GM18508 (cell line): ENCODE results near the gene EPHA6.
"Not testable (repeated sequence)": the region's sequence is repeated elsewhere in the genome, so short reads cannot be mapped to it uniquely, and the experiment has no call there.

Experiments
- ATAC-seq: cut with Tn5 transposase; IDR thresholded peaks from one replicate; pipeline ENCODE4 v1.9.1; 2021; ENCODE audit warnings: moderate number of reproducible peaks; ENCODE audit not compliant: insufficient read depth, unreplicated experiment

Gene EPHA6

DNA sequence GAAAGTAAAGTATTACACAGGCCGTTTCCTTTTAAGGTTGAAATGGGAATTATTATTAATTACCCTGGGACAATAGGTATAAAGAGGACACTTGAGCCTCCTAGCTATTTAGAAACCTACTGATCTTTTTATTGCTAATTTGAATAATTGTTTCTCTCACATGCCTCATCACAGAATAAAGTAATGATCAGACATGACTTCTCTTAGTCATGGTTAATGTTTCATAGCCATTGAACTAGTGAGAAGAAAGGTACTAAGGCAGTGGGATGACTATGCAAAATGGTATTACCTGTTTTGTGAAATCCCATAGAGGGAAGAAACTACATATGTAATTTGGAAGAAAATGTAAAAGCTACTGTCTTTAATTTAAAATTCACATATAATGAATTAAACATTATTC, 85.6 kb downstream of the EPHA6 start:
- ATAC-seq = no peak

- no peak for ATAC-seq
Measured at GRCh38 chr3:96900566-96900965, 86.2 kb downstream of the EPHA6 start.

GRCh38 chr3:96915445-96915844, 101.1 kb downstream of the EPHA6 start:
- no peak for ATAC-seq

- no peak for ATAC-seq
Measured at GRCh38 chr3:96931119-96931862, 116.9 kb downstream of the EPHA6 start.

DNA sequence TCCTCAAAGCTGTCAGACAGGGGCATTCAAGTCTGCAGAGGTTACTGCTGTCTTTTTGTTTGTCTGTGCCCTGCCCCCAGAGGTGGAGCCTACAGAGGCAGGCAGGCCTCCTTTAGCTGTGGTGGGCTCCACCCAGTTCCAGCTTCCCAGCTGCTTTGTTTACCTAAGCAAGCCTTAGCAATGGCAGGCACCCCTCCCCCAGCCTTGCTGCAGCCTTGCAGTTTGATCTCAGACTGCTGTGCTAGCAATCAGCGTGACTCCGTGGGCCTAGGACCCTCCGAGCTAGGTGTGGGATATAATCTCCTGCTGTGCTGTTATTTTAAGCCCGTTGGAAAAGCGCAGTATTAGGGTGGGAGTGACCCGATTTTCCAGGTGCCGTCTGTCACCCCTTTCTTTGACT, 127.7 kb downstream of the EPHA6 start:
- ATAC-seq = not testable (repeated sequence)

- no peak for ATAC-seq
Measured at GRCh38 chr3:96958856-96959255, 144.5 kb downstream of the EPHA6 start.

GRCh38 chr3:96959474-96959873, 145.1 kb downstream of the EPHA6 start:
- ATAC-seq = no peak

DNA sequence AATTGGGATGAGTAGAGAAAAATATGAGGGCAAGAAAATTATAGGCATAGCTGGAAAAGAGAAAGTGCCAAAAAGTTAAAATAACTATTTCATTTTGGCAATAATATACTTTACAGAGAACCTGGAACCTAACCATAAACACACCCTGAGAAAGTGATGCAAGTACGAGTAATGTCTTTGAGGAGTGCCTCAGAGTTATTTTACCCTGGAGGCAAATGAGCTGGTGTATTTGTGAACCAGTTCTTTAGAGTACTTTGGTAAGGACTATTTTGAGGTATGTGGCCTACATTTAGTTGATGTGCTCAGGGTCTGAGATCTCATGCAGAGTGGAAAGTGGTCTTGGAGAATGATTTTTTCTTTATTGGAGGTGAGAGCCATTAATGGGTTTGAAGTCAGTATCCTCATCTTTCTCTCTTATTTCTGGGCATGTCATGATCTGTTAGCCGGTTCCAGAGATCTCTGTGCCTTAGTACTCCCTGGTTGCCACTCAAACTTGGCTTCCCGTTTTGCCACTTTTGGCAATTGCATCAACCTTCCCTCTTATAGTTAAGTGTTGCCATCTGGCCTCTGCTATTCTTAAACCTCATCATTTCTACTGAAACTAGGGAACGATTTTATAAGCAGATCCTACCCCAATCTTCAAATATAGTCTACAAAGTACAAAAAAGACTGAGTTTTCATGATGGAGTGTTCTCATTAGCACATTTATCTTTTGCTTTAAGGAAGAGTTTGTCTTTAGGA, 145.7 kb downstream of the EPHA6 start:
- ATAC-seq = no peak

GRCh38 chr3:96960661-96961330, 146.4 kb downstream of the EPHA6 start:
- no peak for ATAC-seq

GRCh38 chr3:96961576-96961975, 147.2 kb downstream of the EPHA6 start:
- no peak for ATAC-seq

GRCh38 chr3:96966181-96966929, 152.0 kb downstream of the EPHA6 start:
- ATAC-seq = no peak

- no peak for ATAC-seq
Measured at GRCh38 chr3:96970211-96970610, 155.8 kb downstream of the EPHA6 start.

- no peak for ATAC-seq
Measured at GRCh38 chr3:96977671-96978070, 163.3 kb downstream of the EPHA6 start.

GRCh38 chr3:96983716-96984115, 169.3 kb downstream of the EPHA6 start:
- not testable (repeated sequence) for ATAC-seq

GRCh38 chr3:96986241-96986640, 171.8 kb downstream of the EPHA6 start:
- ATAC-seq = no peak

DNA sequence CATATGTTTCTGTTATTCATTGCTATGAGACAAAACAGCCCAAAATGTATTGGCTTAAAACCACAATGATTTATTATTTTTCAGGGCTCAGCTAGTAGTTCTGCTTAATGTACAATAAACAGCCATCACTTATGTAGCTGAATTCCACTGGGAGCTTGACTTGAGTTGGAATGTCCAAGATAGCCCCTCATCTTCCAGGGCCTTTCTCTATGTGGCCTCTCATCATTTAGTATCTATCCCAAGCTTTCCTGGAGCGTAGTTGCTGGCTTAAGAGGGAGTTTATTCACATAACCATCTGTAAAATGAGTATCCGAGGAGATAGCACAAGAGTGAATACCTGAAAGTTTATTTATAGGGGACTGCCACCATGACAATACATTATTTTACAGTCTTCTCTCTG, 176.8 kb downstream of the EPHA6 start:
- no peak for ATAC-seq

GRCh38 chr3:96991800-96992365, 177.5 kb downstream of the EPHA6 start:
- no peak for ATAC-seq

GRCh38 chr3:96994988-96995387, 180.6 kb downstream of the EPHA6 start:
- no peak for ATAC-seq

- ATAC-seq = no peak
Measured at GRCh38 chr3:96996009-96996408, 181.6 kb downstream of the EPHA6 start.

- no peak for ATAC-seq
Measured at GRCh38 chr3:97001611-97002010, 187.2 kb downstream of the EPHA6 start.
